GM12878 (cell line): ENCODE results near the gene GPR18. TPM values are rescaled to one million over a fixed set of nuclear protein-coding genes. Genes with fewer than 3 reads are reported as not detected.

ENCODE experiments used
- ATAC-seq: fragments of 200-7000 bp; cut with Tn5 transposase; 3 replicates; pipeline ENCODE4 v1.9.1; 2020; ENCODE audit warnings: mild to moderate bottlenecking, moderate library complexity
- BruUV-seq: library from RNA; stranded (reverse); fragments of 400-500 nt; replicated peaks from 2 replicates; lab custom pipeline; 2021; lab: Mats Ljungman, UMichigan
- CTCF ChIA-PET: fragments of 300-600 bp; sonication (Branson Sonifier 250); formaldehyde crosslinking; extraction: SDS; loops from one replicate; lab custom pipeline; 2021; ENCODE audit warnings: inconsistent platforms; lab: Yijun Ruan, JAX
- POLR2A ChIA-PET: fragments of 350-600 bp; formaldehyde crosslinking; extraction: SDS; loops from one replicate; lab custom pipeline; 2021; ENCODE audit warnings: inconsistent platforms; lab: Charles Lee
- RAD21 ChIA-PET: fragments of 300-600 bp; sonication (Branson Sonifier 250); formaldehyde crosslinking; loops from one replicate; lab custom pipeline; 2023; ENCODE audit warnings: antibody characterized with exemption; ENCODE audit not compliant: unreplicated experiment; lab: Charles Lee
- SMC1A ChIA-PET: fragments of 300-600 bp; sonication (Branson Sonifier 250); formaldehyde crosslinking; loops from one replicate; lab custom pipeline; 2023; ENCODE audit not compliant: unreplicated experiment, uncharacterized antibody; lab: Charles Lee
- DNase-seq: peaks from one replicate; pipeline ENCODE4 v3.0.0-alpha.2; 2011; ENCODE audit warnings: low read depth, low spot score
- FAIRE-seq: peaks from 3 replicates; lab custom pipeline; 2011; peaks lifted over from hg19 to GRCh38; lab: Jason Lieb, UNC
- H2AFZ ChIP-seq: 2 replicates; pipeline ENCODE4 v1.6.0; 2011; ENCODE audit warnings: low read depth, low read length, control low read depth; ENCODE audit not compliant: control insufficient read depth
- H3K27ac ChIP-seq: 2 replicates; pipeline ENCODE4 v1.5.1; 2011; ENCODE audit warnings: control low read depth; ENCODE audit not compliant: control insufficient read depth, insufficient read depth
- H3K27me3 ChIP-seq, 2 experiments: replicated peaks in 1 of 2; 2 replicates each; pipeline versions ENCODE4 v1.6.0 to v1.6.1; 2011; ENCODE audit warnings: low read length in 1 of 2; ENCODE audit not compliant: control insufficient read depth in 2 of 2, insufficient read depth in 2 of 2
- H3K36me3 ChIP-seq, 2 experiments: 2 replicates each; pipeline ENCODE4 v1.5.1; 2011; ENCODE audit warnings: low read length in 1 of 2; ENCODE audit not compliant: control insufficient read depth in 2 of 2, insufficient read depth in 2 of 2
- H3K4me1 ChIP-seq: 2 replicates; pipeline ENCODE4 v1.6.1; 2011; ENCODE audit warnings: mild to moderate bottlenecking, low read length, moderate library complexity, mixed read lengths; ENCODE audit not compliant: control insufficient read depth, insufficient read depth
- H3K4me2 ChIP-seq: 2 replicates; pipeline ENCODE4 v1.6.0; 2011; ENCODE audit warnings: control low read depth; ENCODE audit not compliant: control insufficient read depth, insufficient read depth
- H3K4me3 ChIP-seq: fragments of 200-600 bp; sonication (generic); 2 replicates; pipeline ENCODE4 v1.5.1; 2016
- H3K79me2 ChIP-seq: 2 replicates; pipeline ENCODE4 v1.6.0; 2011; ENCODE audit warnings: low read length; ENCODE audit not compliant: control insufficient read depth, insufficient read depth
- H3K9ac ChIP-seq: 2 replicates; pipeline ENCODE4 v1.8.0; 2011; ENCODE audit warnings: low read length, control low read depth, mixed read lengths; ENCODE audit not compliant: control insufficient read depth, insufficient read depth
- H3K9me3 ChIP-seq: replicated peaks from 3 replicates; pipeline ENCODE4 v1.5.1; 2011; ENCODE audit warnings: mild to moderate bottlenecking, low read length; ENCODE audit not compliant: control insufficient read depth, insufficient read depth
- H4K20me1 ChIP-seq: 2 replicates; pipeline ENCODE4 v1.6.0; 2011; ENCODE audit not compliant: control insufficient read depth, insufficient read depth
- BHLHE40 ChIP-seq, 2 experiments: fragments of 450-650 bp in 1 of 2; IDR thresholded peaks; 2 replicates each; pipeline ENCODE4 v1.6.1; 2011 to 2017; ENCODE audit warnings: low read depth in 2 of 2, borderline replicate concordance in 1 of 2, improper control_type of control experiment in 1 of 2, low read length in 1 of 2, mild to moderate bottlenecking in 1 of 2
- EED ChIP-seq: sonication (generic); IDR thresholded peaks from 2 replicates; pipeline ENCODE4 v1.6.1; 2016; ENCODE audit warnings: antibody characterized with exemption, low read depth
- IKZF2 ChIP-seq, 2 experiments: fragments of 450-650 bp; IDR thresholded peaks; 2 replicates each; pipeline ENCODE4 v1.6.1; 2017; ENCODE audit warnings: mild to moderate bottlenecking in 2 of 2, moderate library complexity in 2 of 2
- MTA2 ChIP-seq: fragments of 450-650 bp; IDR thresholded peaks from 2 replicates; pipeline ENCODE4 v1.6.1; 2016; ENCODE audit warnings: low read depth, mild to moderate bottlenecking, moderate library complexity
- NFIC ChIP-seq: IDR thresholded peaks from 2 replicates; pipeline ENCODE4 v1.6.1; 2012; ENCODE audit warnings: low read depth, mild to moderate bottlenecking, inconsistent platforms, low read length, moderate library complexity
- RAD51 ChIP-seq: fragments of 450-650 bp; IDR thresholded peaks from 2 replicates; pipeline ENCODE4 v1.6.1; 2016; ENCODE audit warnings: moderate library complexity, mild to moderate bottlenecking, inconsistent platforms
- SMARCA5 ChIP-seq: fragments of 450-650 bp; IDR thresholded peaks from 2 replicates; pipeline ENCODE4 v1.6.1; 2017; ENCODE audit warnings: mild to moderate bottlenecking
- WGBS: methylation state at CpG from one replicate; pipeline ENCODE4 v1.1.6; 2016; ENCODE audit warnings: low lambda C conversion rate; ENCODE audit not compliant: insufficient replicate concordance, insufficient coverage; ENCODE audit errors: missing lambda C conversion rate; 5-methylcytosine and 5-hydroxymethylcytosine counted together
- in situ Hi-C: fragments of 300-500 bp; cut with MboI; formaldehyde crosslinking; loops from 9 replicates; pipeline ENCODE4 v1.14.3; 2018; ENCODE audit warnings: mixed read lengths
- intact Hi-C: fragments of 100-400 bp; cut with micrococcal nuclease; formaldehyde crosslinking; loops from one replicate; pipeline ENCODE4 v1.14.2; 2022; ENCODE audit not compliant: unreplicated experiment
- polyA plus RNA-seq, 11 experiments: library from polyadenylated mRNA; depleted of rRNA in 4 of 11; unstranded in 6 of 11; stranded (reverse) in 5 of 11; fragments of >200 nt; fragmentation: Nextera tagmentation in 4 of 11; fragmentation: Illumina TruSeq in 1 of 11; extraction: Ambion mirVana in 4 of 11; extraction: Trizol in 1 of 11; gene quantifications; 1 replicate in 1 of 11; 2 replicates in 10 of 11; pipeline versions ENCODE4 v1.2.1 to v1.2.3, GENCODE V29; 2011 to 2016; ENCODE audit warnings: inconsistent platforms in 2 of 11, missing spikeins in 2 of 11, low read depth in 1 of 11
- total RNA-seq, 4 experiments: library from RNA; depleted of rRNA in 3 of 4; stranded (reverse); fragments of >200 nt in 3 of 4; fragmentation: Illumina TruSeq in 1 of 4; extraction: Trizol in 1 of 4; gene quantifications; 2 replicates each; pipeline versions ENCODE4 v1.2.1 to v1.2.3, GENCODE V29; 2013 to 2021
- TF ChIP-seq, protein P1 (sequence below): fragments of 450-650 bp; IDR thresholded peaks from 2 replicates; pipeline ENCODE4 v1.6.1; 2016; ENCODE audit warnings: mild to moderate bottlenecking
- TF ChIP-seq, protein P2 (sequence below): IDR thresholded peaks from 2 replicates; pipeline ENCODE4 v1.6.1; 2011; ENCODE audit warnings: borderline replicate concordance, low read depth, mild to moderate bottlenecking, moderate library complexity, mixed read lengths, low read length; ENCODE audit not compliant: insufficient read depth; ENCODE audit errors: extremely low read length
- TF ChIP-seq, protein P3 (sequence below): IDR thresholded peaks from 2 replicates; pipeline ENCODE4 v1.6.1; 2011; ENCODE audit warnings: mild to moderate bottlenecking, low read depth, low read length, moderate library complexity; ENCODE audit not compliant: insufficient replicate concordance
- TF ChIP-seq, protein P4 (sequence below): fragments of 450-650 bp; IDR thresholded peaks from 2 replicates; pipeline ENCODE4 v1.6.1; 2017; ENCODE audit warnings: low read depth, mild to moderate bottlenecking, moderate library complexity
- TF ChIP-seq, protein P5 (sequence below): fragments of 450-650 bp; IDR thresholded peaks from 2 replicates; pipeline ENCODE4 v1.6.1; 2017; ENCODE audit warnings: mild to moderate bottlenecking, moderate library complexity

The GPR18 gene
- total and polyA plus RNA-seq, 10 of the 15 experiments (the other 5 are each of a cell fraction or from before 2014, with no cell fraction given): 3.3 to 12.9 (median 5.2) TPM

DNA sequence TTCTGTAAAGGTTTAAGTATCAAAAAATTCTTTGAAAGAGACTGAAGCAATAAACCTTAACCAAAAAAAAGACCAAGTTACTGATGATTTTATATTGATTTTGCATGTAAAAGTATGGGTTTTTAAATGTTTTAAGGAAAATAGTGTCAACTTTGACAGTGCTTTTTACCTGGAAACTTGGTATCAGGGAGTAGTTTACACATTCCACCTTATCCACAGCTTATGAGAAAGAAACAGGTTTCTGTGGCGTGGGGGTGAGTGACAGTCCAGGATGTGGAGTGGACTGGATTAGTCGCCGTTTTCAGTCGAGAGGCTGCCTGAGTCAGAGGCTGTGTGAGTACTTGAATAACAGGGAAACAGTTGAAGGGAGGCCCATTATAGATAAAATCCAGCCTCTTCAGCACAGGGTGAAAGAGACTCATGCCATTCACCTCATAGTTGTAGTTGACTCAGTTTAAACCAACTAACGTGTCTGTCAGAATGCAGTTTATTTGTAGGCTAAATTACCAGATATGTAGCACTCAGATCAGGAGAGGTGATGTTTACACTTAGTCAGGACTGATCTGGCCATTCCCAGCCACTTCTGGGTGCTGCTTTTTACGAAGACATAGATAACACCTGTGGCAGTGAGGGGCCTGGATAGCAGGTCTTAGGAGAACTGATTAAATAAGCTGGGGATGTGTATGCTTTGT lies 49.6 kb upstream of the GPR18 start:
- intact Hi-C loops: loop anchor here (1.0 to 10.0 kb wide), 5 partner anchors 15 to 197 kb away; partner anchors contain the start of gene TM9SF2
- no peak overlapping the region; the same call in 1 of the 2 replicates for H2AFZ ChIP-seq
- in situ Hi-C loops: loop anchor here (5.0 kb wide), 1 partner anchor 60 kb away; no protein-coding TSS in a partner anchor
- peak overlapping the region; percentile 97 for H3K4me2 ChIP-seq
- H3K36me3 ChIP-seq: peaks cover 0 to 4% of the 10 kb centered on the region in 2 experiments; a peak in 3 of 4 replicates
- ChIA-PET POLR2A (interaction anchor here (1.0 to 8.0 kb wide), 8 partner anchors 10 to 127 kb away, joined by 3 to 59 read pairs (median 8); no protein-coding TSS in a partner anchor), SMC1A (interaction anchor here (0.9 to 13.7 kb wide), 25 partner anchors 9 to 129 kb away, joined by 3 to 264 read pairs (median 7); no protein-coding TSS in a partner anchor), RAD21 (interaction anchor here (0.6 to 14.1 kb wide), 19 partner anchors 8 to 749 kb away, joined by 3 to 247 read pairs (median 7); no protein-coding TSS in a partner anchor), CTCF (interaction anchor here (0.7 to 3.0 kb wide), 15 partner anchors 10 to 129 kb away, joined by 3 to 19 read pairs (median 5); no protein-coding TSS in a partner anchor)
- WGBS: 13% methylated on average over 6 of the region's 6 CpGs
- H3K9ac ChIP-seq: peak overlapping the region; percentile 83
- TSS peak; percentile 61 for BruUV-seq
- H3K27me3 ChIP-seq: no peaks in the 10 kb centered on the region
- H3K9me3 ChIP-seq: no peaks in the 10 kb centered on the region
- peak overlapping the region; percentile 93 for H3K27ac ChIP-seq
- no peak for FAIRE-seq
- peaks cover 94% of the 10 kb centered on the region for H3K79me2 ChIP-seq
- peak overlapping the region; percentile 98 for H3K4me3 ChIP-seq
- DNase-seq: no peak
- peaks cover 49% of the 10 kb centered on the region for H3K4me1 ChIP-seq
- ATAC-seq: peak; percentile 50
- no peaks in the 10 kb centered on the region for H4K20me1 ChIP-seq
- TF ChIP-seq, protein P1, sequence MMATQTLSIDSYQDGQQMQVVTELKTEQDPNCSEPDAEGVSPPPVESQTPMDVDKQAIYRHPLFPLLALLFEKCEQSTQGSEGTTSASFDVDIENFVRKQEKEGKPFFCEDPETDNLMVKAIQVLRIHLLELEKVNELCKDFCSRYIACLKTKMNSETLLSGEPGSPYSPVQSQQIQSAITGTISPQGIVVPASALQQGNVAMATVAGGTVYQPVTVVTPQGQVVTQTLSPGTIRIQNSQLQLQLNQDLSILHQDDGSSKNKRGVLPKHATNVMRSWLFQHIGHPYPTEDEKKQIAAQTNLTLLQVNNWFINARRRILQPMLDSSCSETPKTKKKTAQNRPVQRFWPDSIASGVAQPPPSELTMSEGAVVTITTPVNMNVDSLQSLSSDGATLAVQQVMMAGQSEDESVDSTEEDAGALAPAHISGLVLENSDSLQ: peak; percentile 95
- TF ChIP-seq, protein P2, sequence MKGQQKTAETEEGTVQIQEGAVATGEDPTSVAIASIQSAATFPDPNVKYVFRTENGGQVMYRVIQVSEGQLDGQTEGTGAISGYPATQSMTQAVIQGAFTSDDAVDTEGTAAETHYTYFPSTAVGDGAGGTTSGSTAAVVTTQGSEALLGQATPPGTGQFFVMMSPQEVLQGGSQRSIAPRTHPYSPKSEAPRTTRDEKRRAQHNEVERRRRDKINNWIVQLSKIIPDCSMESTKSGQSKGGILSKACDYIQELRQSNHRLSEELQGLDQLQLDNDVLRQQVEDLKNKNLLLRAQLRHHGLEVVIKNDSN: no peak
- TF ChIP-seq BHLHE40 (IDR thresholded peaks at IDR 0.05; ENCODE audit: borderline replicate concordance in 1 of 2, low read depth in 2 of 2, low read length in 1 of 2): no peak
- TF ChIP-seq NFIC: peak; percentile 65
- TF ChIP-seq, protein P3, sequence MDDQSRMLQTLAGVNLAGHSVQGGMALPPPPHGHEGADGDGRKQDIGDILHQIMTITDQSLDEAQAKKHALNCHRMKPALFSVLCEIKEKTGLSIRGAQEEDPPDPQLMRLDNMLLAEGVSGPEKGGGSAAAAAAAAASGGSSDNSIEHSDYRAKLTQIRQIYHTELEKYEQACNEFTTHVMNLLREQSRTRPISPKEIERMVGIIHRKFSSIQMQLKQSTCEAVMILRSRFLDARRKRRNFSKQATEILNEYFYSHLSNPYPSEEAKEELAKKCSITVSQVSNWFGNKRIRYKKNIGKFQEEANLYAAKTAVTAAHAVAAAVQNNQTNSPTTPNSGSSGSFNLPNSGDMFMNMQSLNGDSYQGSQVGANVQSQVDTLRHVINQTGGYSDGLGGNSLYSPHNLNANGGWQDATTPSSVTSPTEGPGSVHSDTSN: peak; percentile 85
- peak; percentile 44 to 80 for TF ChIP-seq IKZF2 (IDR thresholded peaks at IDR 0.05)
- TF ChIP-seq, protein P4, sequence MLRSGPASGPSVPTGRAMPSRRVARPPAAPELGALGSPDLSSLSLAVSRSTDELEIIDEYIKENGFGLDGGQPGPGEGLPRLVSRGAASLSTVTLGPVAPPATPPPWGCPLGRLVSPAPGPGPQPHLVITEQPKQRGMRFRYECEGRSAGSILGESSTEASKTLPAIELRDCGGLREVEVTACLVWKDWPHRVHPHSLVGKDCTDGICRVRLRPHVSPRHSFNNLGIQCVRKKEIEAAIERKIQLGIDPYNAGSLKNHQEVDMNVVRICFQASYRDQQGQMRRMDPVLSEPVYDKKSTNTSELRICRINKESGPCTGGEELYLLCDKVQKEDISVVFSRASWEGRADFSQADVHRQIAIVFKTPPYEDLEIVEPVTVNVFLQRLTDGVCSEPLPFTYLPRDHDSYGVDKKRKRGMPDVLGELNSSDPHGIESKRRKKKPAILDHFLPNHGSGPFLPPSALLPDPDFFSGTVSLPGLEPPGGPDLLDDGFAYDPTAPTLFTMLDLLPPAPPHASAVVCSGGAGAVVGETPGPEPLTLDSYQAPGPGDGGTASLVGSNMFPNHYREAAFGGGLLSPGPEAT: peak; percentile 43
- peak; percentile 81 for TF ChIP-seq EED
- peak; percentile 51; the same call in 1 of the 2 replicates for TF ChIP-seq MTA2
- peak; percentile 68; the same call in 1 of the 2 replicates for TF ChIP-seq SMARCA5
- TF ChIP-seq, protein P5, sequence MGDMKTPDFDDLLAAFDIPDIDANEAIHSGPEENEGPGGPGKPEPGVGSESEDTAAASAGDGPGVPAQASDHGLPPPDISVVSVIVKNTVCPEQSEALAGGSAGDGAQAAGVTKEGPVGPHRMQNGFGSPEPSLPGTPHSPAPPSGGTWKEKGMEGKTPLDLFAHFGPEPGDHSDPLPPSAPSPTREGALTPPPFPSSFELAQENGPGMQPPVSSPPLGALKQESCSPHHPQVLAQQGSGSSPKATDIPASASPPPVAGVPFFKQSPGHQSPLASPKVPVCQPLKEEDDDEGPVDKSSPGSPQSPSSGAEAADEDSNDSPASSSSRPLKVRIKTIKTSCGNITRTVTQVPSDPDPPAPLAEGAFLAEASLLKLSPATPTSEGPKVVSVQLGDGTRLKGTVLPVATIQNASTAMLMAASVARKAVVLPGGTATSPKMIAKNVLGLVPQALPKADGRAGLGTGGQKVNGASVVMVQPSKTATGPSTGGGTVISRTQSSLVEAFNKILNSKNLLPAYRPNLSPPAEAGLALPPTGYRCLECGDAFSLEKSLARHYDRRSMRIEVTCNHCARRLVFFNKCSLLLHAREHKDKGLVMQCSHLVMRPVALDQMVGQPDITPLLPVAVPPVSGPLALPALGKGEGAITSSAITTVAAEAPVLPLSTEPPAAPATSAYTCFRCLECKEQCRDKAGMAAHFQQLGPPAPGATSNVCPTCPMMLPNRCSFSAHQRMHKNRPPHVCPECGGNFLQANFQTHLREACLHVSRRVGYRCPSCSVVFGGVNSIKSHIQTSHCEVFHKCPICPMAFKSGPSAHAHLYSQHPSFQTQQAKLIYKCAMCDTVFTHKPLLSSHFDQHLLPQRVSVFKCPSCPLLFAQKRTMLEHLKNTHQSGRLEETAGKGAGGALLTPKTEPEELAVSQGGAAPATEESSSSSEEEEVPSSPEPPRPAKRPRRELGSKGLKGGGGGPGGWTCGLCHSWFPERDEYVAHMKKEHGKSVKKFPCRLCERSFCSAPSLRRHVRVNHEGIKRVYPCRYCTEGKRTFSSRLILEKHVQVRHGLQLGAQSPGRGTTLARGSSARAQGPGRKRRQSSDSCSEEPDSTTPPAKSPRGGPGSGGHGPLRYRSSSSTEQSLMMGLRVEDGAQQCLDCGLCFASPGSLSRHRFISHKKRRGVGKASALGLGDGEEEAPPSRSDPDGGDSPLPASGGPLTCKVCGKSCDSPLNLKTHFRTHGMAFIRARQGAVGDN: peak; percentile 36
- 0 out of 2 replicates have a peak, but pooled peaks have one; percentile 6 for TF ChIP-seq RAD51
